ENCODE data around the gene NUP210L. TPM values are rescaled to one million over a fixed set of nuclear protein-coding genes. Genes with fewer than 3 reads are reported as not detected.

The NUP210L gene
- total RNA-seq, 4 donors from 2014 or later, result 0.22 TPM; not detected in 3

GRCh38 chr1:154151311-154151710 is 3.6 kb downstream of the NUP210L start:
- TF ChIP-seq, protein P1, sequence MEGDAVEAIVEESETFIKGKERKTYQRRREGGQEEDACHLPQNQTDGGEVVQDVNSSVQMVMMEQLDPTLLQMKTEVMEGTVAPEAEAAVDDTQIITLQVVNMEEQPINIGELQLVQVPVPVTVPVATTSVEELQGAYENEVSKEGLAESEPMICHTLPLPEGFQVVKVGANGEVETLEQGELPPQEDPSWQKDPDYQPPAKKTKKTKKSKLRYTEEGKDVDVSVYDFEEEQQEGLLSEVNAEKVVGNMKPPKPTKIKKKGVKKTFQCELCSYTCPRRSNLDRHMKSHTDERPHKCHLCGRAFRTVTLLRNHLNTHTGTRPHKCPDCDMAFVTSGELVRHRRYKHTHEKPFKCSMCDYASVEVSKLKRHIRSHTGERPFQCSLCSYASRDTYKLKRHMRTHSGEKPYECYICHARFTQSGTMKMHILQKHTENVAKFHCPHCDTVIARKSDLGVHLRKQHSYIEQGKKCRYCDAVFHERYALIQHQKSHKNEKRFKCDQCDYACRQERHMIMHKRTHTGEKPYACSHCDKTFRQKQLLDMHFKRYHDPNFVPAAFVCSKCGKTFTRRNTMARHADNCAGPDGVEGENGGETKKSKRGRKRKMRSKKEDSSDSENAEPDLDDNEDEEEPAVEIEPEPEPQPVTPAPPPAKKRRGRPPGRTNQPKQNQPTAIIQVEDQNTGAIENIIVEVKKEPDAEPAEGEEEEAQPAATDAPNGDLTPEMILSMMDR (IDR thresholded peaks at IDR 0.05; ENCODE audit: low read depth), result no peak

- TF ChIP-seq, protein P1 (IDR thresholded peaks at IDR 0.05; ENCODE audit: low read depth), result no peak
Observed at GRCh38 chr1:154148807-154149206, 6.1 kb downstream of the NUP210L start.

DNA sequence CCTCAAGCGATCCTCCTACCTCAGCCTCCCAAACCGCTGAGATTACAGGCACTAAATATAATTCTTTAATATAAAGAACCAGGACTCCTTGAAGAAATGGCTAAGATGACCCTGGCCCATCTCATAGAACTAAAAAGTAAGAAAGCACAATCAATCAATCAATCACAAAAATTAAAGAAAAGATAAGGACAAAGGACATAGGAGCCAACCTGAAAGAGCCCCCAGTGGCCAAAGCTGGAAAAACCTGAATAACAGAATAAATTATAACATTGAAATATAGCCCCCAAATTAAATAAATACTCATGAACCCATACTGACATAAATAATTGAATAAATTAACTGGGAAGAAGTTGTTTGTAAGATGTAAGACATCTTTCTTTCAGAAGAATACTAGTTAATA is 8.9 kb downstream of the NUP210L start:
- TF ChIP-seq, protein P1 (IDR thresholded peaks at IDR 0.05; ENCODE audit: low read depth), result no peak

GRCh38 chr1:154142358-154142757 is 12.5 kb downstream of the NUP210L start:
- TF ChIP-seq, protein P1 (IDR thresholded peaks at IDR 0.05; ENCODE audit: low read depth), result no peak

GRCh38 chr1:154141240-154141639 is 13.6 kb downstream of the NUP210L start:
- TF ChIP-seq, protein P1 (IDR thresholded peaks at IDR 0.05; ENCODE audit: low read depth), result no peak

- TF ChIP-seq, protein P1 (IDR thresholded peaks at IDR 0.05; ENCODE audit: low read depth), result no peak
Observed at GRCh38 chr1:154137888-154138287, 17.0 kb downstream of the NUP210L start.

GRCh38 chr1:154133256-154133655 is 21.6 kb downstream of the NUP210L start:
- TF ChIP-seq, protein P1 (IDR thresholded peaks at IDR 0.05; ENCODE audit: low read depth), result no peak

All from subcutaneous adipose tissue (tissue), 4 donors.